Choroid plexus epithelial cell (primary cell): Measurements from ENCODE around the gene IL10RA.

Experiments
- DNase-seq: peaks from one replicate; pipeline ENCODE4 v3.0.0-alpha.2; 2010; ENCODE audit warnings: low read depth
- H3K4me3 ChIP-seq: 2 replicates; pipeline ENCODE4 v1.5.1; 2011; ENCODE audit warnings: low read depth, mild to moderate bottlenecking, control low read depth, low read length, moderate library complexity
- TF ChIP-seq, protein P1 (sequence below): conservative IDR thresholded peaks from 2 replicates; pipeline ENCODE4 v1.5.1; 2011; ENCODE audit warnings: low read depth, mild to moderate bottlenecking, control low read depth, inconsistent platforms, low read length, moderate library complexity

Gene IL10RA

DNA sequence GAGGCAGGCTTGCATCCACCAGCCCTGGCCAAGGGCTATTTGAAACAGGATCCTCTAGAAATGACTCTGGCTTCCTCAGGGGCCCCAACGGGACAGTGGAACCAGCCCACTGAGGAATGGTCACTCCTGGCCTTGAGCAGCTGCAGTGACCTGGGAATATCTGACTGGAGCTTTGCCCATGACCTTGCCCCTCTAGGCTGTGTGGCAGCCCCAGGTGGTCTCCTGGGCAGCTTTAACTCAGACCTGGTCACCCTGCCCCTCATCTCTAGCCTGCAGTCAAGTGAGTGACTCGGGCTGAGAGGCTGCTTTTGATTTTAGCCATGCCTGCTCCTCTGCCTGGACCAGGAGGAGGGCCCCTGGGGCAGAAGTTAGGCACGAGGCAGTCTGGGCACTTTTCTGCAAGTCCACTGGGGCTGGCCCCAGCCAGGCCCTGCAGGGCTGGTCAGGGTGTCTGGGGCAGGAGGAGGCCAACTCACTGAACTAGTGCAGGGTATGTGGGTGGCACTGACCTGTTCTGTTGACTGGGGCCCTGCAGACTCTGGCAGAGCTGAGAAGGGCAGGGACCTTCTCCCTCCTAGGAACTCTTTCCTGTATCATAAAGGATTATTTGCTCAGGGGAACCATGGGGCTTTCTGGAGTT, 13.3 kb downstream of the IL10RA start:
- TF ChIP-seq, protein P1, sequence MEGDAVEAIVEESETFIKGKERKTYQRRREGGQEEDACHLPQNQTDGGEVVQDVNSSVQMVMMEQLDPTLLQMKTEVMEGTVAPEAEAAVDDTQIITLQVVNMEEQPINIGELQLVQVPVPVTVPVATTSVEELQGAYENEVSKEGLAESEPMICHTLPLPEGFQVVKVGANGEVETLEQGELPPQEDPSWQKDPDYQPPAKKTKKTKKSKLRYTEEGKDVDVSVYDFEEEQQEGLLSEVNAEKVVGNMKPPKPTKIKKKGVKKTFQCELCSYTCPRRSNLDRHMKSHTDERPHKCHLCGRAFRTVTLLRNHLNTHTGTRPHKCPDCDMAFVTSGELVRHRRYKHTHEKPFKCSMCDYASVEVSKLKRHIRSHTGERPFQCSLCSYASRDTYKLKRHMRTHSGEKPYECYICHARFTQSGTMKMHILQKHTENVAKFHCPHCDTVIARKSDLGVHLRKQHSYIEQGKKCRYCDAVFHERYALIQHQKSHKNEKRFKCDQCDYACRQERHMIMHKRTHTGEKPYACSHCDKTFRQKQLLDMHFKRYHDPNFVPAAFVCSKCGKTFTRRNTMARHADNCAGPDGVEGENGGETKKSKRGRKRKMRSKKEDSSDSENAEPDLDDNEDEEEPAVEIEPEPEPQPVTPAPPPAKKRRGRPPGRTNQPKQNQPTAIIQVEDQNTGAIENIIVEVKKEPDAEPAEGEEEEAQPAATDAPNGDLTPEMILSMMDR = no peak
- no peak overlapping the region for H3K4me3 ChIP-seq
- DNase-seq = no peak

DNA sequence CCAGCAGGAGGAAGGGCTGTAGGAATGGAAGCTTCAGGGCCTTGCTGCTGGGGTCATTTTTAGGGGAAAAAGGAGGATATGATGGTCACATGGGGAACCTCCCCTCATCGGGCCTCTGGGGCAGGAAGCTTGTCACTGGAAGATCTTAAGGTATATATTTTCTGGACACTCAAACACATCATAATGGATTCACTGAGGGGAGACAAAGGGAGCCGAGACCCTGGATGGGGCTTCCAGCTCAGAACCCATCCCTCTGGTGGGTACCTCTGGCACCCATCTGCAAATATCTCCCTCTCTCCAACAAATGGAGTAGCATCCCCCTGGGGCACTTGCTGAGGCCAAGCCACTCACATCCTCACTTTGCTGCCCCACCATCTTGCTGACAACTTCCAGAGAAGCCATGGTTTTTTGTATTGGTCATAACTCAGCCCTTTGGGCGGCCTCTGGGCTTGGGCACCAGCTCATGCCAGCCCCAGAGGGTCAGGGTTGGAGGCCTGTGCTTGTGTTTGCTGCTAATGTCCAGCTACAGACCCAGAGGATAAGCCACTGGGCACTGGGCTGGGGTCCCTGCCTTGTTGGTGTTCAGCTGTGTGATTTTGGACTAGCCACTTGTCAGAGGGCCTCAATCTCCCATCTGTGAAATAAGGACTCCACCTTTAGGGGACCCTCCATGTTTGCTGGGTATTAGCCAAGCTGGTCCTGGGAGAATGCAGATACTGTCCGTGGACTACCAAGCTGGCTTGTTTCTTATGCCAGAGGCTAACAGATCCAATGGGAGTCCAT, 14.1 kb downstream of the IL10RA start:
- DNase-seq = no peak
- TF ChIP-seq, protein P1 = no peak
- no peak overlapping the region for H3K4me3 ChIP-seq

DNA sequence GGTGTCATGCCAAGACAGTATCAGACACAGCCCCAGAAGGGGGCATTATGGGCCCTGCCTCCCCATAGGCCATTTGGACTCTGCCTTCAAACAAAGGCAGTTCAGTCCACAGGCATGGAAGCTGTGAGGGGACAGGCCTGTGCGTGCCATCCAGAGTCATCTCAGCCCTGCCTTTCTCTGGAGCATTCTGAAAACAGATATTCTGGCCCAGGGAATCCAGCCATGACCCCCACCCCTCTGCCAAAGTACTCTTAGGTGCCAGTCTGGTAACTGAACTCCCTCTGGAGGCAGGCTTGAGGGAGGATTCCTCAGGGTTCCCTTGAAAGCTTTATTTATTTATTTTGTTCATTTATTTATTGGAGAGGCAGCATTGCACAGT, 14.6 kb downstream of the IL10RA start:
- no peak overlapping the region for H3K4me3 ChIP-seq
- no peak for DNase-seq
- TF ChIP-seq, protein P1 = no peak

DNA sequence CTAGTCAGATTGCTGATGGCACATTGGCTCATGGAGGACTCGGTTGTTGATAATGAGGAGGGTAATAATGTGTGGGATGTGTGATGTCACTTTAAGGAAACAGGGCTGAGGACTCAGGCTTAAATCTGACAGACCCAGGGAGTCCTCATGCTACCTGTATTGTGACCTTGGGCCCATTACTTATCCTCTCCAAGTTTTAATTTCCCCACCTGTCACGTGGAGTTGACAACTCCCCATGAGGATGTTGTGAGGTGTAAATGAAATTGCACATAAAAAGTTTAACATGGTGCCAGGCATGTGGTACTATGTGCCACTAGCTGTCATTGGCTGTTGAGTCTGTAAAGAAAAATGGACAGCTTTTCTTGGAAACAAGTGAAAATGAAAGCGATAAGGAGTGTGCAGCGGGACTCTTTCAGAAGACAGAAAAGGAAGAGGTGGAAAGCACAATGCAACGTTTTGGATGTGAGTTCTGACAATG, 15.3 kb downstream of the IL10RA start:
- no peak overlapping the region for H3K4me3 ChIP-seq
- TF ChIP-seq, protein P1 = no peak
- DNase-seq = no peak

DNA sequence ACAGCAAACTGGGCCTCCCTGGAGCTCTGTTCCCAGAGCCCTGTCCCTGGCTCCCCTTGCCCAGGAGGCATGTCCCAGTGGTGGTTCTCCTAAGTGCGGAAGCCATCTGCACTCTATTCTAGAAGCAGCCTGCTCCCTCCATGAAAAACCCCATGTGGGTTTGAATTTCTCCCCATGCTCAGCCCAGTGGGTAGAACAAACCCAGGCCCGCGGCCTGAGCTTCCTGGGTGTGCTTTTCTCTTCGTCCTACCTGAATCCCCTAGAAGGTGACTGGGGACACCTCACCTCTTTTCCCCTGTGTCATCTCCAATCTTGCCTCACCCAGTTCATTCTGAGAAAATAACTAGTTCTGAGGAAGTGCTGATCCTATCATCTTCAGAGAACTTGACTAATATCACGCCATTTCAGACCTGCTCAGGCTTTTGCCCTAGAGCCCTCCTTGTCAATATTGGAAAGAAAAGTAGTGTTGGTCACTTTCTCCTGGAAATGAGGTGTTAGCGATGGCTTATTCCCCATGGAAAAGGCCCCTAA, 15.9 kb downstream of the IL10RA start:
- no peak for DNase-seq
- TF ChIP-seq, protein P1 = no peak
- no peak overlapping the region for H3K4me3 ChIP-seq

DNA sequence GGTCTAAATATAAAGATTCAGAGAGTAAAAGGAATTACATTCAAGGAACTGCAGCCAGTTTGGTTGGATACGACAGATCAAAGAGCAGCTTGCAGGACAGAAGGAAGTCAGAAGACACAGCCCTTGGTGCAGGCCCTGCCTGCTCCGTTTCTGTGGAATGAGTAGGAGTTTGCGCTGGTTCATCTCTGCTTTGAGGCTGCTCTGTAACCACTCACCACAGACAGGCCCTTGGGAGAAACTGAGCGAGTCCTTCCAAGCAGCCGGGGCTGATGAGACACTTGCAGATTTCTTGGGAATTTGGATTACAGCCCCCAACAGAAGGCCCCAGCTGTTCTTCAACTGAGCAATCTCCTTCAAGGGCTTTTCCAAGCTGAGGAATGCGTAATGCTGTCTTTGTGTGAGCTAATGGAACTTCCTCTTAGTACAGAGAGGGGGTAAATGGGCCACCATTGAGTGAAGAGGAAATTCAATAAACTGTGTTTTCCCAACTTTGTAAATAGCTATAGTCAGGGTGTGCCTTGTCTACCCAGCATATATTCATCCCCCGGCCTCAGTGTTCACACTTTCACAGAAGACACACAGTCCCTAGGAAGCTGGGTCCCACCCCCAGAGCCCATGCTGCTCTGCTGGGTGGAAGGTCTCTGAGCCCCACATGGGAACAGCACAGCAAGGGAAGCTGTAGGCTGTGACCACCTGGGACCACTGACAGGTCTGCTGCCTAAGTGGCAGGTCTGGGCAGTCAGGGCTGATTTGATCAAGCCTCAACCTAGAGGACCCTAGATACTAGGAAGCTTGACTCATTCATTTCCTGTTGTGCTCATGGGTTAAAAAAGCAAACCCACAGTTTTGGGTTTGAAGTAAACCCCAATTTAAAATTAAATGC, 16.6 kb downstream of the IL10RA start:
- TF ChIP-seq, protein P1 = no peak
- no peak overlapping the region for H3K4me3 ChIP-seq
- no peak for DNase-seq
